Measurements from ENCODE around the gene B3GALT6.

Gene B3GALT6

DNA sequence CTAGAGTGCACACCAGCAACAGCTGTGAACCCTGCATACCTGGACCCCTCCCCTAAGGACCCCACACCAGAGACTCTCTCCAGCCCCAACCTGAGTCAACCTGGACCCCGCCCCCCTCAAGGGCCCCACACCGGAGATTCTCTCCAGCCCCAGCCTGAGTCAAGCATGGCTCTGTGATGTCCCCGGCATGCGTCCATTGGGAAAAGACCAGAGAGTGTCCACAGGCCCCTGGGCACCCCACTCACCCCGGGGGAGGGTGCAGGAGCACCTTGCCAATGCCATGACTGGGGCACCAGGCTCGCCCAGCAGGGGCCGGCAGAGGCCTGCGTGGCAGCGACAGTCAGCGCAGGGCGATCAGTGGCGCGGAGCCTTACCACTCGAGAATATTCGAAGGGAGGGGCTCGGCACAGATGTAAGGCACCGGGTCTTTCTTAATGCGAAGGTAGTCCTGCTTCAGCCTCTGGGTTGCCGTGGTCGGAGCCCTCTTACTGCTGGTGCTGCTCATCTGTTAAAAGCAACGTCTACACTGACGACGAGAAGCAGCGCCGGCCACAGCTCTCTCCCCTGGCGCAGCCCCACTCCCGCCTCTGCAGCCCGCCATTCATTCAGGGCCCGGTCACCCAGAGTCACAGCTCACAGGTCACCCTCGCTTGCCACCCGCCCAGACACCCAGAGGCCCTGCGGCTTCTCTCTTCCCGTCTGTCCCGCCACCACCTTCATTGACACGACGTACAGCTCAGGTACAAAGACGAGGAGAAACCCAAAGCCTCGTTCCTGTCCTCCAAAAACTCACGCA lies 35.6 kb downstream of the B3GALT6 start:
- no peak for DNase-seq

- DNase-seq: no peak
These were observed 36.2 kb downstream of the B3GALT6 start for GRCh38 chr1:1268284-1268682.

- no peak for DNase-seq
These were observed 38.8 kb downstream of the B3GALT6 start for GRCh38 chr1:1270813-1271212.

- DNase-seq: no peak
These were observed 40.5 kb downstream of the B3GALT6 start for GRCh38 chr1:1272341-1273208.

GRCh38 chr1:1273209-1273511 lies 41.1 kb downstream of the B3GALT6 start:
- no peak for DNase-seq

GRCh38 chr1:1273512-1274298 lies 41.7 kb downstream of the B3GALT6 start, which contains the start of gene UBE2J2:
Gene UBE2J2 (minus strand): TSS chr1:1273854. CDS start chr1:1267992, 5,862 bp downstream.
- DNase-seq: peak; percentile 93 to 95

DNA sequence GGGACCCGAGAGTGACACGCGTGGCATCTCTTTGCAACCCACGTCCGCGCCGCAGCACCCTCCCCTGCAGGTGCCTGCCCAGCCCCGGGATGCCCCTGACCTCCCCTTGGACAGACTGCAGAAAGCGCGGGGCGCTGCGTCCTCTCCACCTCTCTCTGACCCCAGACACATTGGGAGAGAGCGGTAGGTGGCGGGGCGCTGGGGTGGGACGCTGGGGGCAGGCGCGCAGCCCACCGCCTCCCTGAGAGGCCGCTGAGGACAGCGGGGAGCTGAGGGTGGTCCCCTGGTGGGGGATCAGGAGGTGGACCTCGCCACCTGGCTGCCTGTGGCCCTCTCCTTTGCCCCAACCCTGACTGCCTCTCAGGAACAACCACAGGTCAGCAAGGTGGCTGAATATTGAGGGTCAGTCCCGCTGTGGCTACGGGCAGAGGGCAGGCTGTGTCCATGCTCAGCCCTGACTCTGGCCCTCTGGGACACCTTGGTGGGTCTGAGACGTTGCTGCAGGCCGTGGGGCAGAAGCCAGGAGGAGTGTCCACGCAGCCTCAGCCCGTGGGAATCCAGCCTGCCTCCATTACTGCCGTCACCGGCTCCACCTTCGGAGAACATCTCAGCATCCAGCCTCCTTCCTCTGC lies 42.4 kb downstream of the B3GALT6 start:
- DNase-seq: no peak

GRCh38 chr1:1274931-1275431 lies 42.9 kb downstream of the B3GALT6 start:
- no peak for DNase-seq

GRCh38 chr1:1275836-1276235 lies 43.8 kb downstream of the B3GALT6 start:
- DNase-seq: no peak

DNA sequence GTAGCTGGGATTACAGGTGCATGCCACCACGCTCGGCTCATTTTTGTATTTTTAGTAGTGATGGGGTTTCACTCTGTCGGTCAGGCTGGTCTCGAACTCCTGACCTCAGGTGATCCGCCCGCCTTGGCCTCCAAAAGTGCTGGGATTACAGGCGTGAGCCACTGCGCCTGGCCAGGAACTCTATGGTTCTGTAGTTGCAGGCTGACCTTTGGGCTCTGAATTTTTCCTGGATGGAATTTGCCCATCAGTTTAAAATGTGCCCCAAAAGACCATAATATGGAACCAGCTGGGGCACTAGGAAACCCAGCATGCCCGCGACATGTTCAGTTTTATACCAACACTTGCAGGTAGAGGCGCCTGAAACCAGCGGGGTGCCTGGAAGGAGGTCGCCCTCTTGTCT lies 46.6 kb downstream of the B3GALT6 start:
- no peak for DNase-seq

DNA sequence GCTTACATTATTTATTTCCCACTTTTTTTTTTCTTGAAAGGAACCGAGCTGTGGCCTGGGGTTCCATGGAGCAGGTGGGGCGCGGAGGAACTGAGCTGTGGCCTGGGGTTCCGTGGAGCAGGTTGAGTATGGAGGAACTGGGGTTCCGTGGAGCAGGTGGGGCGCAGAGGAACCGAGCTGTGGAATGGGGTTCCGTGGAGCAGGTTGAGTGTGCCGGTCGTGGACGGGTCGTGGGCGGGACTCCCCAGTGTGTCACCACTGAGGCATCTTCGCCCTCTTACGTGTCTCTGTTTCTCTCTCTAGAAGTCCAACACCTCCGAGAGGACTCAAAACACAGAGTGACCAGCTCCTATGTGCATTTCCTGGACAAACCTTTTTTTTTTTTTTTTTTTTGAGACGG lies 47.0 kb downstream of the B3GALT6 start:
- DNase-seq: no peak

GRCh38 chr1:1280782-1281481 lies 48.9 kb downstream of the B3GALT6 start:
- no peak for DNase-seq

GRCh38 chr1:1281533-1282321 lies 49.7 kb downstream of the B3GALT6 start:
- DNase-seq: no peak

GRCh38 chr1:1282998-1283397 lies 51.0 kb downstream of the B3GALT6 start:
- DNase-seq: no peak

GRCh38 chr1:1283821-1284220 lies 51.8 kb downstream of the B3GALT6 start:
- no peak for DNase-seq
